Endothelial cell of umbilical vein (primary cell): ENCODE measurements around the gene KRTAP19-3.

ENCODE experiments used
- CTCF ChIP-seq, 2 donors: IDR thresholded peaks; 1 replicate in 1 of 2; 2 replicates in 1 of 2; pipeline ENCODE4 v1.5.1; 2011; ENCODE audit warnings: low read length in 2 of 2, mild to moderate bottlenecking in 2 of 2, moderate library complexity in 2 of 2, control low read depth in 1 of 2, inconsistent platforms in 1 of 2, low read depth in 1 of 2; ENCODE audit not compliant: insufficient read depth in 1 of 2; ENCODE audit errors: extremely low read depth in 1 of 2
- EZH2 ChIP-seq: IDR thresholded peaks from 2 replicates; pipeline ENCODE4 v1.6.1; 2012; ENCODE audit warnings: borderline replicate concordance, low read depth, mild to moderate bottlenecking, moderate library complexity, low read length, inconsistent platforms; ENCODE audit not compliant: severe bottlenecking
- FOS ChIP-seq: IDR thresholded peaks from 2 replicates; pipeline ENCODE4 v1.6.1; 2011; ENCODE audit warnings: mild to moderate bottlenecking, low read length, moderate library complexity, borderline replicate concordance; ENCODE audit not compliant: insufficient read depth
- POLR2A ChIP-seq: IDR thresholded peaks from 2 replicates; pipeline ENCODE4 v1.6.1; 2012; ENCODE audit warnings: low read depth, mild to moderate bottlenecking, control low read depth, low read length
- POLR2AphosphoS5 ChIP-seq: IDR thresholded peaks from 2 replicates; pipeline ENCODE4 v1.6.1; 2012; ENCODE audit warnings: low read depth, mild to moderate bottlenecking, control low read depth, low read length, moderate library complexity; ENCODE audit not compliant: insufficient read depth
- TF ChIP-seq, protein P1 (sequence below): IDR thresholded peaks from 2 replicates; pipeline ENCODE4 v1.6.1; 2011; ENCODE audit not compliant: insufficient read depth, insufficient read length

DNA sequence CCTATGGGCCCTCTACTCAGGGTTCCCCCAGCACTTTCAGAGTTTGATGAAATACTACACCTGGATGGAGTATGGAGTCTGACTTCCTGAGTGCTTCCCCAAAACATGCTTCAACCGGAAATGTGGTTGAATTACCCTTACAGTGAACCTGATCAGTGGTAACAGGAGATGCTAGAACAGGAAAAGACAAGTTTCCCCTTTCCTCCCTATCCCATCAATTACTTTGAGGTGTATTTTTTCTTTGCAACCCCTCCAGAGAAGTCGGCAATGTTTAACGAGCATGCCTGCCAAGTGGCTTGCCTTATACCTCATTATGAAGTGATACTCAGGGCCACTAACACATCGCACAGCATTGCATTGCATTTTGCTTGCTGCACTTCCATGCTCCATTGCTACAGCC is 44.8 kb downstream of the KRTAP19-3 start:
- no peak for TF ChIP-seq POLR2A
- no peak for TF ChIP-seq EZH2
- TF ChIP-seq, protein P1, sequence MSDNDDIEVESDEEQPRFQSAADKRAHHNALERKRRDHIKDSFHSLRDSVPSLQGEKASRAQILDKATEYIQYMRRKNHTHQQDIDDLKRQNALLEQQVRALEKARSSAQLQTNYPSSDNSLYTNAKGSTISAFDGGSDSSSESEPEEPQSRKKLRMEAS = no peak
- TF ChIP-seq CTCF (IDR thresholded peaks at IDR 0.05; ENCODE audit: extremely low read depth in 1 of 2, insufficient read depth in 1 of 2, low read depth in 1 of 2, low read length in 2 of 2) = no peak
- no peak for TF ChIP-seq POLR2AphosphoS5
- no peak for TF ChIP-seq FOS
